ENCODE results near the gene ADGRG6.

GRCh38 chr6:142474531-142475289 lies 172.9 kb downstream of the ADGRG6 start:
- TF ChIP-seq TAF1 (IDR thresholded peaks at IDR 0.05; ENCODE audit: low read depth, low read length) (no peak), CHD2 (IDR thresholded peaks at IDR 0.05; ENCODE audit: low read length) (no peak), CTCF (IDR thresholded peaks at IDR 0.05; ENCODE audit: control extremely low read depth in 1 of 3, insufficient read depth in 1 of 3, low read depth in 1 of 3, low read length in 3 of 3) (peak; percentile 68 to 83 (median 70)), USF2 (IDR thresholded peaks at IDR 0.05; ENCODE audit: low read length) (no peak), NANOG (IDR thresholded peaks at IDR 0.05; ENCODE audit: insufficient read depth, low read depth, low read length, poor library complexity, severe bottlenecking) (no peak), KDM1A (IDR thresholded peaks at IDR 0.05; ENCODE audit: borderline replicate concordance, low read length) (no peak), CEBPB (IDR thresholded peaks at IDR 0.05; ENCODE audit: low read depth, low read length) (no peak), CREB1 (IDR thresholded peaks at IDR 0.05) (no peak), RXRA (IDR thresholded peaks at IDR 0.05; ENCODE audit: insufficient read depth, low read depth, low read length) (no peak)
- TF ChIP-seq, protein P1, sequence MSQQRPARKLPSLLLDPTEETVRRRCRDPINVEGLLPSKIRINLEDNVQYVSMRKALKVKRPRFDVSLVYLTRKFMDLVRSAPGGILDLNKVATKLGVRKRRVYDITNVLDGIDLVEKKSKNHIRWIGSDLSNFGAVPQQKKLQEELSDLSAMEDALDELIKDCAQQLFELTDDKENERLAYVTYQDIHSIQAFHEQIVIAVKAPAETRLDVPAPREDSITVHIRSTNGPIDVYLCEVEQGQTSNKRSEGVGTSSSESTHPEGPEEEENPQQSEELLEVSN (IDR thresholded peaks at IDR 0.05): no peak

Measured in H1 (cell line).